ENCODE data around the gene MAGI2.

Gene MAGI2

DNA sequence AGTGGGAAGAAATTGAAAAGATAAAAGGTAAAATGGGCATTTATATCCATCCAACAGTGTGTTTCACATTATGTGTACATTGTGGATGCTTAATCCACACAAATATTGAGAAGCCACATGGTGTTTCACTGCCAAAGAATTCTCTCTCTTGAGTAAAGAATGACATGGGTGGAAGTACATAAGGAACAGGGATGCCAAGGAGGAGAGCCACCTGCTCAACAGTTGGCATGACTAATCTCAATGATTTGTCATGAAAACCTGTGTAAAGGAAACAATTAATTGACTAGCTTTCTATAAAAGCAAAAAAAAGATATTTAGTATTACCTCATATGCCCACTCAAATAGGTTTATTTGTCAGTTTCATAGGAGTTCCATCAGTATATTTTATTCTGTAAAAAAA lies 43.1 kb downstream of the MAGI2 start:
- TF ChIP-seq, protein P1, sequence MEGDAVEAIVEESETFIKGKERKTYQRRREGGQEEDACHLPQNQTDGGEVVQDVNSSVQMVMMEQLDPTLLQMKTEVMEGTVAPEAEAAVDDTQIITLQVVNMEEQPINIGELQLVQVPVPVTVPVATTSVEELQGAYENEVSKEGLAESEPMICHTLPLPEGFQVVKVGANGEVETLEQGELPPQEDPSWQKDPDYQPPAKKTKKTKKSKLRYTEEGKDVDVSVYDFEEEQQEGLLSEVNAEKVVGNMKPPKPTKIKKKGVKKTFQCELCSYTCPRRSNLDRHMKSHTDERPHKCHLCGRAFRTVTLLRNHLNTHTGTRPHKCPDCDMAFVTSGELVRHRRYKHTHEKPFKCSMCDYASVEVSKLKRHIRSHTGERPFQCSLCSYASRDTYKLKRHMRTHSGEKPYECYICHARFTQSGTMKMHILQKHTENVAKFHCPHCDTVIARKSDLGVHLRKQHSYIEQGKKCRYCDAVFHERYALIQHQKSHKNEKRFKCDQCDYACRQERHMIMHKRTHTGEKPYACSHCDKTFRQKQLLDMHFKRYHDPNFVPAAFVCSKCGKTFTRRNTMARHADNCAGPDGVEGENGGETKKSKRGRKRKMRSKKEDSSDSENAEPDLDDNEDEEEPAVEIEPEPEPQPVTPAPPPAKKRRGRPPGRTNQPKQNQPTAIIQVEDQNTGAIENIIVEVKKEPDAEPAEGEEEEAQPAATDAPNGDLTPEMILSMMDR (IDR thresholded peaks at IDR 0.05; ENCODE audit: insufficient read depth, low read length, poor library complexity, severe bottlenecking): no peak
- no peak for TF ChIP-seq EZH2phosphoT487 (conservative IDR thresholded peaks at IDR 0.05; ENCODE audit: low read length)
- Histone ChIP-seq H3K27me3 (ENCODE audit: low read length) (no peaks in the 10 kb centered on the region), H3K27ac (ENCODE audit: low read depth, low read length) (no peak overlapping the region), H3K36me3 (ENCODE audit: low read length) (no peaks in the 10 kb centered on the region), H2AFZ (ENCODE audit: low read depth, low read length, severe bottlenecking) (no peak overlapping the region), H3K9ac (ENCODE audit: low read length) (no peak overlapping the region), H3F3A (ENCODE audit: insufficient read depth) (no peaks in the 10 kb centered on the region), H4K20me1 (ENCODE audit: low read depth, low read length) (no peaks in the 10 kb centered on the region), H3K9me3 (ENCODE audit: insufficient read depth, low read length) (no peaks in the 10 kb centered on the region), H3K4me3 (ENCODE audit: insufficient read depth, low read length, poor library complexity, severe bottlenecking) (no peak overlapping the region), H3K9me2 (replicated peaks; ENCODE audit: insufficient read depth, low read length) (0 out of 2 replicates have a peak, but pooled peaks cover 4% of the 10 kb centered on the region), H3K79me2 (ENCODE audit: insufficient read depth, low read length) (no peaks in the 10 kb centered on the region), H3K4me2 (ENCODE audit: low read depth, low read length, poor library complexity, severe bottlenecking) (no peak overlapping the region)

DNA sequence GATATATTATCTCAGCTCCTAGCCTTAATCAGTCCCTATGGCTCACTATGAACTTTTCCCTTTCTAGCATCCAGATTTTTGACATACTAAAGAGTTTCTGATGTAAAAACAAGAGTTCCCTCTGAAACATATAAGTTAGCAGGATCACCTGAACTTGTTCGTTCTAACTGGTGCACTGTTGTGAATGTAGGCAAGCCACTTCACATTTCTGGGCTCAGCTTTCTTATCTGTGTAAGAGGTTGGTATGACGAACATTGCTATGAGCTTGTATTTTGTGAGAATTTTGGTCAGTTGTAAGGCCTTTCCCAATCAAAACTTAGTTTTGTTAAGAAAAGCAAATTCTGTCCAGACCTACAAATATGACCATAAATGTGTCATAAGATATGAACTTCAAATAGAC lies 46.1 kb downstream of the MAGI2 start:
- H3K9me2 ChIP-seq (replicated peaks; ENCODE audit: insufficient read depth, low read length): no peaks in the 10 kb centered on the region
- H3K36me3 ChIP-seq (ENCODE audit: low read length): no peaks in the 10 kb centered on the region
- H3K27ac ChIP-seq (ENCODE audit: low read depth, low read length): no peak overlapping the region
- no peak overlapping the region for H3K4me3 ChIP-seq (ENCODE audit: insufficient read depth, low read length, poor library complexity, severe bottlenecking)
- H2AFZ ChIP-seq (ENCODE audit: low read depth, low read length, severe bottlenecking): no peak overlapping the region
- no peak overlapping the region for H3K9ac ChIP-seq (ENCODE audit: low read length)
- TF ChIP-seq, protein P1 (IDR thresholded peaks at IDR 0.05; ENCODE audit: insufficient read depth, low read length, poor library complexity, severe bottlenecking): no peak
- no peak for TF ChIP-seq EZH2phosphoT487 (conservative IDR thresholded peaks at IDR 0.05; ENCODE audit: low read length)
- no peaks in the 10 kb centered on the region for H3F3A ChIP-seq (ENCODE audit: insufficient read depth)
- no peaks in the 10 kb centered on the region for H4K20me1 ChIP-seq (ENCODE audit: low read depth, low read length)
- no peaks in the 10 kb centered on the region for H3K27me3 ChIP-seq (ENCODE audit: low read length)
- H3K9me3 ChIP-seq (ENCODE audit: insufficient read depth, low read length): no peaks in the 10 kb centered on the region
- no peaks in the 10 kb centered on the region for H3K79me2 ChIP-seq (ENCODE audit: insufficient read depth, low read length)
- H3K4me2 ChIP-seq (ENCODE audit: low read depth, low read length, poor library complexity, severe bottlenecking): no peak overlapping the region

DNA sequence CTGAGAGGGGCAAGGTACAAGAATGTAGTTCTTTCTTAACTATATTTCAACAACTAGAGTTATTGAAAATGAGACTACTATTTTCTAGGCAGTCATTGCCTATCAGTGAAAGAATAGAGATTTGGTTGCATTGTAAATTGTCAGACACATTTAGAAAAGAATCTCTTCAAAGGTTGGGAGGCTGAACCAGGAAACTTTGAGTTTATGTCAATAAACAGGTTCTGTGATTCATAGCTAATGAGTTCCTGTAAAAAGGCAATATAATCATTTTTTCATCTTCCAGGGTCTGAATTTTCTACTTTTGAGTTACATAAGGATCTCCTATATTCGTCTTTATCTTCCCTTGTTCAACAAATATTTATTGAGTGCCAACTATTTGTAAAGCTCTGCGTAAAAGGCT lies 47.1 kb downstream of the MAGI2 start:
- no peak overlapping the region for H3K27ac ChIP-seq (ENCODE audit: low read depth, low read length)
- no peaks in the 10 kb centered on the region for H3K79me2 ChIP-seq (ENCODE audit: insufficient read depth, low read length)
- H3K9ac ChIP-seq (ENCODE audit: low read length): no peak overlapping the region

More for the DNA sequence above, 47.1 kb downstream of the MAGI2 start:
- H3K4me3 ChIP-seq (ENCODE audit: insufficient read depth, low read length, poor library complexity, severe bottlenecking): no peak overlapping the region
- H4K20me1 ChIP-seq (ENCODE audit: low read depth, low read length): no peaks in the 10 kb centered on the region
- H3K27me3 ChIP-seq (ENCODE audit: low read length): no peaks in the 10 kb centered on the region
- H2AFZ ChIP-seq (ENCODE audit: low read depth, low read length, severe bottlenecking): no peak overlapping the region
- H3K4me2 ChIP-seq (ENCODE audit: low read depth, low read length, poor library complexity, severe bottlenecking): no peak overlapping the region
- no peaks in the 10 kb centered on the region for H3K9me3 ChIP-seq (ENCODE audit: insufficient read depth, low read length)
- TF ChIP-seq EZH2phosphoT487 (conservative IDR thresholded peaks at IDR 0.05; ENCODE audit: low read length): no peak
- TF ChIP-seq, protein P1 (IDR thresholded peaks at IDR 0.05; ENCODE audit: insufficient read depth, low read length, poor library complexity, severe bottlenecking): no peak
- no peaks in the 10 kb centered on the region for H3K36me3 ChIP-seq (ENCODE audit: low read length)
- H3K9me2 ChIP-seq (replicated peaks; ENCODE audit: insufficient read depth, low read length): no peaks in the 10 kb centered on the region
- H3F3A ChIP-seq (ENCODE audit: insufficient read depth): no peaks in the 10 kb centered on the region
